ENCODE results near the gene ZNF423.

The ZNF423 gene

GRCh38 chr16:49492896-49493626 lies 362.9 kb downstream of the ZNF423 start:
- DNase-seq (ENCODE audit: low spot score): no peak

DNA sequence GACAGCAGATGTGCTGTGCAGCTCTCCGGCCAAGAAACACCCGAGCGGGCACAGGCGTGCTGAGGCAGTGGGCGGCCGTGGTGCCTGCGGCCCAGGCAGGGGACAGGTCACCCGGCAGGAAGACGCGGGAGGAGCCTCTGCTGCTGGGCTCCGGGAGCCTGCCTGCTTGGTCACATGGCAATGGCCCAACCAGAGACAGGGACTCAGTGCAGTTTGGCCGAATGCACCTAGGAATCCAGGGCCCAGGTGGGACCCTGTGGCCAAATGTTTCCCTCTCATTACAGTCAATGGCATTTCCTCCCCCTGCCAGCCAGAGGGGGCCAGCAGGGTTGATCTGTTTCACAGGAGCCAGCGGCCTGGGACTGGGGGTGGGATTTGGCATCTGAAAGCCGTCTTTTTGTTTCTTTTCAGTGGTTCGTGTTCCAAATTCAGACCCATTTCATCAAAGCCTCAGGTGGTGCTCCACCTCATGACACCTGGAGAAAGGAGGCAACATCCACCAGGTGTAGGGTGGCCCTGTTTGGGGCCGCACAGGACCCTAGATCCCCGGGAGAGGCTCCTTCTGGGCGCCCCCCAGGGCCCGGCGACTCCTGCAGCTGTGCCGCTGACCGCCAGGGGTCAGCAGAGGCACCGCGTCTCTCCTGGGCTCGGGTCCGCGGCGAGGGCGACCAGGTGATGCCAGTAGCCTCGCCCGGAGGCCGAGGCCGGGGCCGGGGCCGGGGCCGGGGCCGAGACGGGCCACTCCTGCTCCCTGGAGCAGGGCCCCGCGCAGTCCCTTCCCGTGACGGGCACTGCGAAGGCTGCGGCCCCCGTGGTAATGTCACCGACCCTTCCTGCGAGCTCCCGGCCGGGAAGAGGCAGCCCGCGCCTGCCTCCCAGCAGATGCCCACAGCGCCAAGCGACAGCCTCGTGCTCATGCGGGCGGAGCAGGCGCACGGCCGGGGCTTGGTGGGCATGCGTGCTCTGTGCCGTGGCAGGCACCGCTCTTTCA lies 363.8 kb downstream of the ZNF423 start:
- peak; percentile 82 for DNase-seq (ENCODE audit: low spot score)

DNA sequence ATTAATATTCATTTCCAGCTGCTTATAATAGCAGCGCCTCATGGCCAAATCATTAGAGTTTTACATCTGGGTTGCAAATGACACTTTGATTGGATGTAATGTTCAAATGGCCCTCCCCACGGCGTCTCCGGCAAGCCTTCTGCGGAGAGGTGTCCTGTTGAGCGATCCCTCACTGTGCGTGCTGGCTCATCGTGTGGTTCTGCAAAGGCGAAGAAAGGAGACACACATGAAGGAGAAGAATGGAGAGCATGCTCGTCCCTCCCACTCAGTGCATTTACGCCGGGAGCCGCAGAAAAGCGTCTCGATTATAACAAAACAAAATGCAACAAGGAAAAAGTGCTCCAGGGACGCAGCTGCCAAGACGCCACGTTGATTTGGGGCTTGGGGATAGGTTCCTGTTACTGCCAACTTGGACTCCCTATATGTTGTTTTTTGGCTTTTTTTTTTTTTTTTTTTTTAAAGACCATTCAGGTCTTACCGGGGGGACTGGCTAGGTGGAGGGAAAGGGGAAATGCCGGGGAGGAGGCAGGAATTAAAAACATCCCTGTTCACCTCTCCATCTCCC lies 364.7 kb downstream of the ZNF423 start:
- no peak for DNase-seq (ENCODE audit: low spot score)

- DNase-seq (ENCODE audit: low spot score): no peak
These were observed 365.6 kb downstream of the ZNF423 start for GRCh38 chr16:49490321-49490705.

DNA sequence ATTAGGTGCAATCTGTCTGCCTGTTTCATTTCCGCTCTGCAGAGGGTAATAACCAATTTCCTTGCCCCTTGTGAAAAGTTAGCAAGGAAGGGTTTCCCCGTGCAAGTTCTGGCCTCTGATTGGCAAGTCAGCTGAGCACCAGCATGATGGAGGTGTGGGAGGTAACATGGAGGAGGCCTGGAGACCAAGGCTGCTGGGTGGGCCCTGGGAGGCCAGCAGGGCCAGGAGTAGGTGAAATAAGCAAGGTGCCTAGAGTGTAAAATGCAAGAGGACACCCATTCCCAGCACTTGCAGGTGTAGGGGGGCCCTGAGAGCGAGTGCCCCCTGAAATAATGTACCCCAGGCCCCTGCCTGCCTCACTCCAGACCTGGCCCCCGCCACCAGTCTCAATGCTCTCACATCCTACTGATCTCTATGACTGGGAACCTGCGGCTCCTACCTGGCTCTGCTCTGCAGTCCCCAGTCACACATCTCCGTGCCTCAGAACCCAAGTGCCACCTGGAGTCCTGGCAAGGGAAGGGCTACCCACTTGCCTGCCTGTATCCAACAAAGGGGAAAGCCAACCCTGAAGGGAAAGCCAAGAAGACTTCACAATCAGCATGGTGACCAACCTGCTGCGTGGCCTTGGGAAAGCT lies 366.1 kb downstream of the ZNF423 start:
- no peak for DNase-seq (ENCODE audit: low spot score)

- DNase-seq (ENCODE audit: low spot score): no peak
These were observed 367.0 kb downstream of the ZNF423 start for GRCh38 chr16:49488740-49489525.

DNA sequence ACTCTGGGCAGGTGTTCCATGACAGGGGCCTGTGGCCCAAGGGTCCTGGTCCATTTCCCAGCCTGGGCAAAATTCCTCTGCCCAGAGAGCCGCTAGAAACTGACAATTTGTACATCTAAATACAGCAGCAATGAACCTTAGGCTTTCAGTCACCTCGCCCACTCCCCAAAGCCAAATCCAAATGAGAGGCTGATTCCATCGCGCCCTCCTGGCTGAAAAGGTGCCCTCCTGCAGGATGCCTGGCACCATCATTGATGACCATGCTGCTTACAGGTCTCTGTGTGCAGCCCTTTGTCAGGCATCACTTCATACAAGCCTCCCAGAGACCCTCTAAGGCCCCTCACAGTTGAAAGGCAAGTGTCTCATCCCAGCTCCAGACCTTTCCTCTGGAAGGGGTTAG lies 367.6 kb downstream of the ZNF423 start:
- no peak for DNase-seq (ENCODE audit: low spot score)

- no peak for DNase-seq (ENCODE audit: low spot score)
These were observed 368.2 kb downstream of the ZNF423 start for GRCh38 chr16:49487746-49488145.

DNA sequence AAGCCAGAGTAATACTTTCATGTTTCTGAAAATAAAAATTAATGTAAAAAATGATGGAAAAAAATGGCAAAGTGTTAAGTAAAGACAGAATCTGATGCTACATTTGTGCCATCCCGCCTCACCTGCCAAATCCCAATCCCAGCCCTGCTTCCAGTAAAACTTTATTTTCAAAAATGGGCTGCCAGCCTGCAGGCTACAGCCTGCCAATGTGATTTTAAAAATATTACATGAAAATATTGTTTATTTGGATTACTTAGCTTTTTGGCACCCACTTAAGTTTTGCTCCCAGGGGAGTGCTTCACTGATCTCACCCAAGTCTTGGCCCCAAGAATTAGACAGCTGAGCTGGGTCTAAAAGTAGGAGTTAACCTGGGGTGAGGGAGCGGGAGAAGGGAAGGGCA lies 369.5 kb downstream of the ZNF423 start:
- no peak for DNase-seq (ENCODE audit: low spot score)

- DNase-seq (ENCODE audit: low spot score): no peak
These were observed 370.2 kb downstream of the ZNF423 start for GRCh38 chr16:49485663-49486062.

- DNase-seq (ENCODE audit: low spot score): no peak
These were observed 371.0 kb downstream of the ZNF423 start for GRCh38 chr16:49484936-49485335.

DNA sequence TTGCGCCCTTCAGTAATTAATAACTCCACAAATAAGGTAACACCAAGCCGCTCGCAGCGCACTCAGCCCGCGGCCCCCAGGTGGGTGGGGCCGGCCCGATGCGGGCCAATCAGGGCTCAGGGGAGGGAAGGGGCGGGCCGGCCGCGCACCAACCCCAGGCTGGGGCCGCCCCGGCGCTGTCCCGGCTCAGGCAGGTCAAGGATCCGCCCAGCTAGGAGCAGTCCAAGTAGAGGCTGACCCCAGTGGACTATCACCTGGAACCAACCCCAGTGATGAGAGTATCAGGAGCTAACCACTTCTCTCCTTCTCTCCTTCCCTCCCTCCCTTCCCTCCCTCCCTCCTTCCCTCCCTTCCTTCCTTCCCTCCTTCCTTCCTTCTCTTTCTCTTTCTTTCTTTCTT lies 371.5 kb downstream of the ZNF423 start:
- peak; percentile 66 for DNase-seq (ENCODE audit: low spot score)

GRCh38 chr16:49483651-49484450 lies 372.1 kb downstream of the ZNF423 start:
- no peak for DNase-seq (ENCODE audit: low spot score)

- no peak for DNase-seq (ENCODE audit: low spot score)
These were observed 372.7 kb downstream of the ZNF423 start for GRCh38 chr16:49483251-49483650.

DNA sequence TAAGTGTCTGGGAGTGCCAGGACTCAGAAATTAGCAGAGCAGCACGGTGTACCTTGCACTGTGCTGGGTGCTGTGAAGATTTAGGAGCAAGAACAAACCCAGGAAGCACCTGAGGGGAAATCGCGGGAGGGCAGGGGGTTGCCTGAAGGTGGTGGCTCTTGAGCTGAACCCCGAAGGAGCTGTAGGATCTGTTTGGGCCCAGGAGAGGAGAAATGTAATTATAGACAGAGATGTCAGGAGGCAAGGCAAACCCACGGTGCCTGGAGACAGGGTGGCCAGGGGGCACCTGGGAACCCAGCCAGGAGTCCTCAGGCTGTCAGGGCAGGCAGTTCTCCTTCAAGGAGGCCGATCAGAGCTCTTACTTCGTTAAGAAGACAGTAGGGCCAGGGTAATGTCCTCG lies 373.2 kb downstream of the ZNF423 start:
- DNase-seq (ENCODE audit: low spot score): no peak

DNA sequence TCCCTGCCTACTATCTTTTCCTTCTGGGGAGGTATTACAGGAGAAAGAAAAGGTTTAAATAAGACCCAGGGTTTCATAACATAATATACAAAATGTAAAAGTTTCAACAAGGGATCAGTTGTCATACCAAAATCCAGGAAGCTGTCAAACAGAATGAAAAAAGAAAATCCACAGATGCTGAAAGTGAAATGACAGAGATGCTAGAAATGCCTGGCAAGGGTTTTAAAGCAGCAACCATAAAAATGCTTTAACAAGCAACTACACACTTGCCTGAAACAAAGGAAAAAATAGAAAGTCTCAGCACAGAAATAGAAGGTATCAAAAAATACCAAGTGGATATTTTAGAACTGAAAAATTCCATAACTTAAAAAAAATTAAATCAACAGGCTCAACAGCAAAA lies 377.3 kb downstream of the ZNF423 start:
- no peak for DNase-seq (ENCODE audit: low spot score)

DNA sequence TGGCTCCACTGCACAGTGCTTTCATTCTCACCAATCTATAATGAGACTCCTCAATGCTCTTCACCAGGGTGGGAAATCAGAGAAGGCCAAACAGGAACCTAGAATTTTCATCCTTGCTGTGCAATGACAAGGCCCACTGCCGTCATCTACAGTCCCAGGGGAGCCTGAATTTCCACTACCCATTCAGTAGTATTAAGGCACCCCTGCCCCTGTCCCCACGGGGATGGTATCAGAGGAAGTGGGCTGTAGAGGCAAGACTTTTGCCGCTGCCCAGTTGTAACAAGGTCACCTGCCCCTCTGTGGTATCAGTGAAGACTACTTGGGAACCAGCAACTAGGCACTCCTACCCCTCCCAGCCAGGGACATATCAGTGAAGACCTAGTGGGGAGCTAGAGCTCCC lies 377.8 kb downstream of the ZNF423 start:
- no peak for DNase-seq (ENCODE audit: low spot score)

DNA sequence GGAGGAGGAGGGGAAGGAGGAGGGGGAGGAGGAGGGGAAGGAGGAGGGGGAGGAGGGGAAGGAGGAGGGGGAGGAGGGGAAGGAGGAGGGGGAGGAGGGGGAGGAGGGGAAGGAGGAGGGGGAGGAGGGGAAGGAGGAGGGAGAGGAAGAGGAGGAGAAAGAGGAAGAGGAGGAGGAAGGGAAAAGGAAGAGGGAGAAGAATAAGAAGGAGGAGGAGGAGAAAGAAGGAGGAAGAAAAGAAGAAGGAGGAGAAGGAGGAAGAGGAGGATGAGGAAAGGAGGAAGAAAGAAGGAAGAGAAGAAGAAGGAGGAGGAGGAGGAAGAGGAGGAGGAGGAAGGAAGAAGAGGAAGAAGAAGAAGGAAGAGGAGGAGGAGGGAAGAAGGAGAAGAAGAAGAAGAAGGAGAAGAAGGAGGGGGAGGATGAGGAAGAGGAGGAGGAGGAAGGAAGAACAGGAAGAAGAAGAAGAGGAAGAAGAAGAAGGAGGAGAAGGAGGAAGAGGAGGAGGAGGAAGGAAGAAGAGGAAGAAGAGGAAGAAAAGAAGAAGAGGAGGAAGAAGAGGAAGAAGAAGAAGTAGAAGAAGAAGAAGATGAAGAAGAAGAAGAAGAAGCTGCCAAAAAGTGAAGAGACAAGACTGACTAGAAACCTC lies 378.5 kb downstream of the ZNF423 start:
- no peak for DNase-seq (ENCODE audit: low spot score)

GRCh38 chr16:49474741-49475140 lies 381.2 kb downstream of the ZNF423 start:
- no peak for DNase-seq (ENCODE audit: low spot score)

DNA sequence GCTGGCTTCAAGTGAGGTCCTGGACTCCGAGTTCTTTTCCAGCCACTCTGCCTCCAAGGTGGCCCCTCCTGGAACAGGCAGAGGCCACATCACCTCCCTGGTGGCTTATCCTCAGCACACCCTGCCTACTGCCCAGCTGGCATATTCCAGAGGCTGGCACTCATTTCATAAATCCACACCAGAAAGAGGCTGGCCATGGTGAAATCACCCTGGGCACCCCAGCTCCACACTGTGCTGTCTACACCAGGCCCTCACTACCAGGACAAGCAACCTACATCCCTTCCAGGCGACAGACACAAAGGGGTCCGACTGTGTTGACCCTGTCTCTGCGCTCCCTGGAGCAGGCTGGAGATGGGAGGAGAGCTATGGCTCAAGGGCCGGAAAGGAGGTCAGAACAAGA lies 382.1 kb downstream of the ZNF423 start:
- DNase-seq (ENCODE audit: low spot score): no peak
